ENCODE results near the gene NCK2. TPM values are rescaled to one million over a fixed set of nuclear protein-coding genes. Genes with fewer than 3 reads are reported as not detected.
A peak's percentile ranks its signal among the peaks of the same experiment; 100 is the strongest.

NCK2 gene
- total and polyA plus RNA-seq, 2 of the 13 experiments (the other 11 are each of a cell fraction or from before 2014, with no cell fraction given), result 14.8 to 23.5 TPM

DNA sequence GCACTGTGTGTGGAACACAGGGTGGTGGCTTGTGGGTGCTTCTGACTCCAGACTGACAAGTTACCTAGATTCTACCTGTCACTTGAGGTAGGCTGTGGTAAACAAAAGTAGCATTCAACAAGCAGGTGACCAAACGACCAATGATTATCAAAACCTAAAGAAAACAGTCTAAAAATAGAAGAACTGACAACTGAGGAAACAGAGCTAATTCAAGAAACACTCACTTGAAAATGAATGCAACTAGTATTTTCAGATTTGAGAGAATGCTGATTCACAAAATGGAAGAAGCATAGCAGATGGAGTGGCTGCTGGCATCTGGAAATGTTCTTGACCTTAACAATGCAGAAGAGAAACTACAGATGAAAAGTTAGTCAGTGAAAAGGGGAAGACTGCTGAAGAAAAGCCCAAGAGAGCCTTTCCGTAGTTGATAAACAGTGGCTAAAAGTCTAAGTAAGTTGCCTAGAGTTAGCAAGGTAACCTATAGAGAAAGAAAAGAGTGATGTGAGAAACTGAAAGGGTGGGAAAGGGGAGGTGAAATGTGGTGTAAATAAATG lies 170.4 kb downstream of the NCK2 start (continued):
- TF ChIP-seq, protein P1, sequence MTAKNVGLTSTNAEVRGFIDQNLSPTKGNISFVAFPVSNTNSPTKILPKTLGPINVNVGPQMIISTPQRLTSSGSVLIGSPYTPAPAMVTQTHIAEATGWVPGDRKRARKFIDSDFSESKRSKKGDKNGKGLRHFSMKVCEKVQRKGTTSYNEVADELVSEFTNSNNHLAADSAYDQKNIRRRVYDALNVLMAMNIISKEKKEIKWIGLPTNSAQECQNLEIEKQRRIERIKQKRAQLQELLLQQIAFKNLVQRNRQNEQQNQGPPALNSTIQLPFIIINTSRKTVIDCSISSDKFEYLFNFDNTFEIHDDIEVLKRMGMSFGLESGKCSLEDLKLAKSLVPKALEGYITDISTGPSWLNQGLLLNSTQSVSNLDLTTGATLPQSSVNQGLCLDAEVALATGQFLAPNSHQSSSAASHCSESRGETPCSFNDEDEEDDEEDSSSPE (CRISPR knock-in tag; IDR thresholded peaks at IDR 0.05), result no peak
- TF ChIP-seq MIER2 (CRISPR knock-in tag; IDR thresholded peaks at IDR 0.05), result no peak
- no peak for TF ChIP-seq SRSF4 (IDR thresholded peaks at IDR 0.05; ENCODE audit: low read depth, low read length, poor library complexity, severe bottlenecking)
- TF ChIP-seq STAG1 (CRISPR knock-in tag; IDR thresholded peaks at IDR 0.05), result no peak

DNA sequence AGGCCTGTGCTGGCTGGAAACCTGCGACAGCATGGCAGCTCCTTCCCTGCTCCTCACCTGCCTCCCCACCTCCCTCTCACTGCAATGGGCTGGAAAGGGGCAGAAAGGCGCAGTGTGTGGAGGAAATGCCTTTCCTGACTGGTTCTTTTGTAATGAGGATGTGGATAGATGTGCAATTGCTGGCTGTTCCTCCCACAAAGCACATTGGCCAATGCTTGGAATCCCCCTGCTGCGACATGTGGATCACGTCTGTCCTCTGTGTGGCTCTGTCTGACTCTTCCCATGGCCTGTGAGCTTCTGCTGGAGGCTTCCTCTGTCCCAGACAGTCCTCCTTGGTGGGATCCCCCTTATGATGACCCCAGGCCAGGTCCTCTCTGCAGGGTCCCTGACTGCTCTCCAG lies 172.5 kb downstream of the NCK2 start:
- POLR2A ChIA-PET, result no interaction called here

More for the DNA sequence above, 172.5 kb downstream of the NCK2 start:
- Histone ChIP-seq H3K9ac (ENCODE audit: insufficient read depth, low read depth, low read length) (no peak overlapping the region), H3K4me3 (replicated peaks in 1 of 3; ENCODE audit: insufficient read depth in 1 of 3, low read depth in 2 of 3, low read length in 3 of 3) (no peak overlapping the region), H3K27ac (ENCODE audit: extremely low read length, insufficient read depth, low read length) (no peak overlapping the region), H3K4me2 (ENCODE audit: low read depth, low read length) (no peak overlapping the region), H3K4me1 (ENCODE audit: insufficient read depth, low read length) (peaks cover 50% of the 10 kb centered on the region), H3K27me3 (ENCODE audit: control insufficient read depth in 1 of 2, insufficient read depth in 2 of 2, low read length in 2 of 2) (no peaks in the 10 kb centered on the region), H3K36me3 (replicated peaks in 1 of 2; ENCODE audit: control insufficient read depth in 1 of 2, insufficient read depth in 2 of 2, low read length in 2 of 2) (no peaks in the 10 kb centered on the region), H3K79me2 (ENCODE audit: insufficient read depth, low read length) (no peaks in the 10 kb centered on the region), H4K20me1 (ENCODE audit: insufficient read depth, low read length) (no peaks in the 10 kb centered on the region), H2AFZ (ENCODE audit: low read length) (no peak overlapping the region), H3K9me3 (ENCODE audit: low read length) (no peaks in the 10 kb centered on the region)
- no TSS peak for BruUV-seq (replicated peaks)
- DNase-seq (ENCODE audit: low spot score), result no peak
- FAIRE-seq, result no peak
- no peak for ATAC-seq
- in situ Hi-C loops (cut with HindIII; ENCODE audit: extremely low pct_ligation_motif_present, low pct_unique_long_range_greater_than_20kb), result no loop called here
- intact Hi-C loops (cut with micrococcal nuclease; ENCODE audit: unreplicated experiment), result loop anchor here (5.0 kb wide), 3 partner anchors 95 to 175 kb away; partner anchors contain the start of gene NCK2
- 94% methylated on average over 4 of the region's 4 CpGs for WGBS (ENCODE audit: low lambda C conversion rate)
- TF ChIP-seq, protein P2, sequence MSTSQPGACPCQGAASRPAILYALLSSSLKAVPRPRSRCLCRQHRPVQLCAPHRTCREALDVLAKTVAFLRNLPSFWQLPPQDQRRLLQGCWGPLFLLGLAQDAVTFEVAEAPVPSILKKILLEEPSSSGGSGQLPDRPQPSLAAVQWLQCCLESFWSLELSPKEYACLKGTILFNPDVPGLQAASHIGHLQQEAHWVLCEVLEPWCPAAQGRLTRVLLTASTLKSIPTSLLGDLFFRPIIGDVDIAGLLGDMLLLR (CRISPR knock-in tag; IDR thresholded peaks at IDR 0.05), result peak; percentile 11; the same call in 1 of the 2 replicates
- no peak for TF ChIP-seq RELA (CRISPR knock-in tag; IDR thresholded peaks at IDR 0.05)
- CTCF ChIA-PET (ENCODE audit: low intra/inter-chr PET ratio, low total read pairs), result no interaction called here

Measured in HepG2 (cell line).